CD4-positive, alpha-beta T cell (primary cell): ENCODE data around the gene TIMM8B. TPM values are rescaled to one million over a fixed set of nuclear protein-coding genes. Genes with fewer than 3 reads are reported as not detected.

Experiments
- ATAC-seq: fragments of 200-7000 bp; cut with Tn5 transposase; one replicate; pipeline ENCODE4 v1.10.0; 2022; ENCODE audit warnings: mild to moderate bottlenecking; ENCODE audit not compliant: poor library complexity
- CTCF ChIA-PET: fragments of 350-600 bp; sonication (Branson Sonifier 250); formaldehyde crosslinking; loops from one replicate; lab custom pipeline; 2021; ENCODE audit warnings: antibody characterized with exemption, inconsistent platforms; lab: Charles Lee
- POLR2A ChIA-PET: fragments of 350-600 bp; sonication (Branson Sonifier 250); formaldehyde crosslinking; loops from one replicate; lab custom pipeline; 2021; ENCODE audit warnings: antibody characterized with exemption, inconsistent platforms; lab: Charles Lee
- DNase-seq, 14 experiments: peaks; one replicate each; pipeline ENCODE4 v3.0.0-alpha.2; 2013 to 2020; ENCODE audit warnings: mixed read lengths in 2 of 14
- H3K27ac ChIP-seq, 2 donors: one replicate each; pipeline versions ENCODE4 v1.5.1 to v1.7.0; 2013; ENCODE audit warnings: low read length in 2 of 2, low read depth in 1 of 2, mild to moderate bottlenecking in 1 of 2
- H3K27me3 ChIP-seq, 2 experiments: 1 replicate in 1 of 2; 2 replicates in 1 of 2; pipeline versions ENCODE4 v1.6.1 to v1.7.0; 2013; ENCODE audit warnings: low read length in 2 of 2, control low read depth in 1 of 2, mild to moderate bottlenecking in 1 of 2, moderate library complexity in 1 of 2; ENCODE audit not compliant: insufficient read depth in 2 of 2, control insufficient read depth in 1 of 2
- H3K36me3 ChIP-seq: one replicate; pipeline ENCODE4 v1.6.1; 2013; ENCODE audit warnings: low read length, control low read depth; ENCODE audit not compliant: insufficient read depth
- H3K4me1 ChIP-seq: one replicate; pipeline ENCODE4 v1.6.1; 2013; ENCODE audit warnings: low read length, control low read depth; ENCODE audit not compliant: insufficient read depth
- H3K4me3 ChIP-seq: one replicate; pipeline ENCODE4 v1.5.1; 2013; ENCODE audit warnings: mild to moderate bottlenecking, low read length, moderate library complexity
- H3K9me3 ChIP-seq, 2 experiments: 1 replicate in 1 of 2; 2 replicates in 1 of 2; pipeline versions ENCODE4 v1.6.1 to v1.7.0; 2013; ENCODE audit warnings: low read length in 2 of 2, mild to moderate bottlenecking in 2 of 2, control low read depth in 1 of 2, moderate library complexity in 1 of 2; ENCODE audit not compliant: control insufficient read depth in 1 of 2, insufficient read depth in 1 of 2
- H3K27ac Mint-ChIP-seq: one replicate; pipeline ENCODE4 v1.8.0; 2020; ENCODE audit warnings: mixed read lengths
- H3K27me3 Mint-ChIP-seq: one replicate; pipeline ENCODE4 v1.8.0; 2021; ENCODE audit warnings: mixed read lengths
- H3K36me3 Mint-ChIP-seq: one replicate; pipeline ENCODE4 v1.8.0; 2021; ENCODE audit warnings: low read depth, mixed read lengths
- H3K4me1 Mint-ChIP-seq: one replicate; pipeline ENCODE4 v1.8.0; 2021; ENCODE audit warnings: low read depth, mixed read lengths
- H3K4me3 Mint-ChIP-seq: one replicate; pipeline ENCODE4 v1.8.0; 2020; ENCODE audit warnings: mild to moderate bottlenecking, mixed read lengths
- H3K9me3 Mint-ChIP-seq: one replicate; pipeline ENCODE4 v1.8.0; 2020; ENCODE audit warnings: mixed read lengths
- intact Hi-C, 2 experiments: fragments of 100-400 bp; cut with DNase I in 1 of 2; cut with micrococcal nuclease in 1 of 2; formaldehyde crosslinking; loops; one replicate each; pipeline versions ENCODE4 v1.15.1 to v1.9.0; 2023 to 2025; cut with DNase I, micrococcal nuclease
- total RNA-seq, 174 experiments: library from RNA in 2 of 174; stranded (reverse) in 2 of 174; gene quantifications; one replicate each; pipeline ENCODE4 v1.2.3 and lab custom pipeline; 2021 to 2026
- TF ChIP-seq, protein P1 (sequence below): fragments of 200-600 bp; IDR thresholded peaks from one replicate; pipeline ENCODE4 v1.8.0; 2022; ENCODE audit warnings: antibody characterized with exemption, mild to moderate bottlenecking

Gene TIMM8B
- total RNA-seq, 2 experiments from 2014 or later, result 9.1 to 10.5 TPM

- Histone ChIP-seq H3K27ac (no peak overlapping the region), H3K36me3 (peaks cover 2% of the 10 kb centered on the region), H3K27me3 (no peaks in the 10 kb centered on the region), H3K9me3 (no peaks in the 10 kb centered on the region), H3K4me3 (no peak overlapping the region), H3K4me1 (no peaks in the 10 kb centered on the region)
- DNase-seq (no peak), ATAC-seq (no peak)
- no peaks in the 10 kb centered on the region for H3K27me3 Mint-ChIP-seq
- TF ChIP-seq, protein P1, sequence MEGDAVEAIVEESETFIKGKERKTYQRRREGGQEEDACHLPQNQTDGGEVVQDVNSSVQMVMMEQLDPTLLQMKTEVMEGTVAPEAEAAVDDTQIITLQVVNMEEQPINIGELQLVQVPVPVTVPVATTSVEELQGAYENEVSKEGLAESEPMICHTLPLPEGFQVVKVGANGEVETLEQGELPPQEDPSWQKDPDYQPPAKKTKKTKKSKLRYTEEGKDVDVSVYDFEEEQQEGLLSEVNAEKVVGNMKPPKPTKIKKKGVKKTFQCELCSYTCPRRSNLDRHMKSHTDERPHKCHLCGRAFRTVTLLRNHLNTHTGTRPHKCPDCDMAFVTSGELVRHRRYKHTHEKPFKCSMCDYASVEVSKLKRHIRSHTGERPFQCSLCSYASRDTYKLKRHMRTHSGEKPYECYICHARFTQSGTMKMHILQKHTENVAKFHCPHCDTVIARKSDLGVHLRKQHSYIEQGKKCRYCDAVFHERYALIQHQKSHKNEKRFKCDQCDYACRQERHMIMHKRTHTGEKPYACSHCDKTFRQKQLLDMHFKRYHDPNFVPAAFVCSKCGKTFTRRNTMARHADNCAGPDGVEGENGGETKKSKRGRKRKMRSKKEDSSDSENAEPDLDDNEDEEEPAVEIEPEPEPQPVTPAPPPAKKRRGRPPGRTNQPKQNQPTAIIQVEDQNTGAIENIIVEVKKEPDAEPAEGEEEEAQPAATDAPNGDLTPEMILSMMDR, result no peak
- ChIA-PET CTCF (no interaction called here), POLR2A (interaction anchor here (1.0 kb wide), 1 partner anchor 16 kb away, joined by 3 read pairs; no protein-coding TSS in a partner anchor)
- H3K4me3 Mint-ChIP-seq, result no peak overlapping the region
- H3K9me3 Mint-ChIP-seq, result no peaks in the 10 kb centered on the region
- intact Hi-C loops, result no loop called here
- H3K36me3 Mint-ChIP-seq, result peaks cover 9% of the 10 kb centered on the region
- H3K27ac Mint-ChIP-seq, result no peak overlapping the region
- no peaks in the 10 kb centered on the region for H3K4me1 Mint-ChIP-seq
Measured at GRCh38 chr11:112106070-112106469, 19.5 kb upstream of the TIMM8B start.

DNA sequence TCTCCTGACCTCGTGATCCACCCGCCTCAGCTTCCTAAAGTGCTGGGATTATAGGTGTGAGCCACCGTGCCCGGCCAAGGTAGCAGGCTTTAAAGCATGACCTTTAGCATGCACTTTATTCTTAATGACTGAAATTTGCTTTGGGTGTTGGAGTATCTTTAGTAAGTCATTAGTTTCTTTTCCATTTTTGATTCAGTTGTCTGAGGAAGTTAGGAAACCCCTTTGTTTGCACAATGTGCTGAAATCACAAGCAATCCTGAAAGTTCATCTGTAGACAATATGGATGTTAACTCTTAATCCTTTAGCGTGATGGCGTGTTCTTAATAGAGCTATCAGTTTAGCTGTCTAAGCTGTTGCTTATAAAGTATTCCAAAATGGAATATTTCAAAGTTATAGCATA lies 16.9 kb upstream of the TIMM8B start:
- peaks cover 18% of the 10 kb centered on the region for H3K36me3 Mint-ChIP-seq
- H3K9me3 Mint-ChIP-seq, result no peaks in the 10 kb centered on the region
- ChIA-PET POLR2A (no interaction called here), CTCF (no interaction called here)
- Histone ChIP-seq H3K4me3 (no peak overlapping the region), H3K4me1 (no peaks in the 10 kb centered on the region), H3K27ac (no peak overlapping the region), H3K36me3 (peaks cover 4% of the 10 kb centered on the region), H3K9me3 (no peaks in the 10 kb centered on the region), H3K27me3 (no peaks in the 10 kb centered on the region)
- H3K27ac Mint-ChIP-seq, result no peak overlapping the region
- TF ChIP-seq, protein P1, result no peak
- no peak overlapping the region for H3K4me3 Mint-ChIP-seq
- DNase-seq, result no peak
- H3K27me3 Mint-ChIP-seq, result no peaks in the 10 kb centered on the region
- no peak for ATAC-seq
- H3K4me1 Mint-ChIP-seq, result no peaks in the 10 kb centered on the region
- intact Hi-C loops, result no loop called here

DNA sequence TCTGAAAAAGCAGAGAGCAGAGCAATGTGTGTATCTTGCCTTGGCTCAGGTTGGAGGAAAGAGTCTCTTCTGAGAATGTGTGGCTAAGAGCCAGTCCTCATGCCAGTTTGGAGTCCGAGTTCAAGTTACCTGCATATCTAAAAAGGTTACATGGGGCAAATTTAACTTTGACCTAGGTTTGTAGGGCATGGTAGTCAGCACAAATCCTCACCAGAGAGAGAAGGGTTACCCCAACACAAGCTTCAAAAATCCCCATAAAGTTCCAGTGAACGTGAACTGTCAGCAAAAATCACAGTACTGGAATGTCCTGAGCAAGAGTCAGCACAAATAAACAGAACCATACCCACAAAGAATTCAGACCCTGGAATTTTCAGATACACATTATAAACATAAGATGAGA lies 13.9 kb upstream of the TIMM8B start:
- Histone ChIP-seq H3K27ac (no peak overlapping the region), H3K9me3 (no peaks in the 10 kb centered on the region), H3K4me3 (no peak overlapping the region), H3K27me3 (no peaks in the 10 kb centered on the region), H3K4me1 (no peaks in the 10 kb centered on the region), H3K36me3 (peaks cover 24% of the 10 kb centered on the region)
- H3K9me3 Mint-ChIP-seq, result no peaks in the 10 kb centered on the region
- intact Hi-C loops, result no loop called here
- H3K4me1 Mint-ChIP-seq, result peaks cover 4% of the 10 kb centered on the region
- ATAC-seq (no peak), DNase-seq (no peak)
- ChIA-PET CTCF (no interaction called here), POLR2A (no interaction called here)
- H3K27me3 Mint-ChIP-seq, result no peaks in the 10 kb centered on the region
- H3K36me3 Mint-ChIP-seq, result peaks cover 33% of the 10 kb centered on the region
- H3K27ac Mint-ChIP-seq, result no peak overlapping the region
- H3K4me3 Mint-ChIP-seq, result no peak overlapping the region
- TF ChIP-seq, protein P1, result no peak
